GM10266 (cell line): ENCODE data around the gene ZNF608.

Experiments
- DNase-seq: peaks from one replicate; pipeline ENCODE4 v3.0.0; 2012; ENCODE audit errors: extremely low spot score
- CTCF ChIP-seq: IDR thresholded peaks from 2 replicates; pipeline ENCODE4 v1.5.1; 2012; ENCODE audit warnings: mild to moderate bottlenecking, low read depth; ENCODE audit not compliant: control insufficient read depth, insufficient read depth; ENCODE audit errors: missing control alignments

ZNF608 gene

GRCh38 chr5:124697501-124697900 is 48.9 kb downstream of the ZNF608 start:
- DNase-seq, result no peak
- TF ChIP-seq CTCF, result no peak

GRCh38 chr5:124696898-124697297 is 49.5 kb downstream of the ZNF608 start:
- no peak for TF ChIP-seq CTCF
- DNase-seq, result no peak
